Liver (tissue), 3 donors: ENCODE measurements around the gene ANK3.

Source experiments
- ATF3 ChIP-seq: IDR thresholded peaks from 2 replicates; pipeline ENCODE4 v1.6.1; 2016; ENCODE audit warnings: antibody characterized with exemption
- CTCF ChIP-seq: fragments of 150-350 bp; IDR thresholded peaks from 2 replicates; pipeline ENCODE4 v1.5.1; 2017; ENCODE audit warnings: improper control_type of control experiment, low read depth, low read length; ENCODE audit not compliant: missing input control
- JUND ChIP-seq, 2 donors: IDR thresholded peaks; 2 replicates each; pipeline ENCODE4 v1.6.1; 2016; ENCODE audit warnings: antibody characterized with exemption in 2 of 2
- RAD21 ChIP-seq, 2 donors: IDR thresholded peaks; 2 replicates each; pipeline ENCODE4 v1.6.1; 2016; ENCODE audit warnings: antibody characterized with exemption in 2 of 2, mild to moderate bottlenecking in 2 of 2
- REST ChIP-seq: IDR thresholded peaks from 2 replicates; pipeline ENCODE4 v1.6.1; 2016; ENCODE audit warnings: antibody characterized with exemption, mild to moderate bottlenecking
- ZBTB33 ChIP-seq: IDR thresholded peaks from 2 replicates; pipeline ENCODE4 v1.6.1; 2016; ENCODE audit warnings: antibody characterized with exemption
- donor health status: healthy.
- donor health status: healthy.

- TF ChIP-seq ATF3 (no peak), JUND (IDR thresholded peaks at IDR 0.05) (no peak), CTCF (no peak), RAD21 (IDR thresholded peaks at IDR 0.05) (no peak), ZBTB33 (no peak), REST (no peak)
Measured at GRCh38 chr10:60041489-60042133, 348.1 kb downstream of the ANK3 start.
